T-helper 2 cell treated with Interferon-gamma antibody and Interleukin-4, amounts not matched to agents 100 ng/mL and 5 ng/mL, for 36 hours (primary cell): Measurements from ENCODE around the gene DDX51. TPM values are rescaled to one million over a fixed set of nuclear protein-coding genes. Genes with fewer than 3 reads are reported as not detected.

ENCODE experiments used
- intact Hi-C: fragments of 100-400 bp; cut with micrococcal nuclease; formaldehyde crosslinking; loops from one replicate; pipeline ENCODE4 v1.15.1; 2023
- total RNA-seq: library from RNA; stranded (reverse); gene quantifications from 2 replicates; pipeline ENCODE4 v1.2.3, GENCODE V29; 2022

The DDX51 gene
- total RNA-seq, 1 donor from 2014 or later, result 35.0 TPM

DNA sequence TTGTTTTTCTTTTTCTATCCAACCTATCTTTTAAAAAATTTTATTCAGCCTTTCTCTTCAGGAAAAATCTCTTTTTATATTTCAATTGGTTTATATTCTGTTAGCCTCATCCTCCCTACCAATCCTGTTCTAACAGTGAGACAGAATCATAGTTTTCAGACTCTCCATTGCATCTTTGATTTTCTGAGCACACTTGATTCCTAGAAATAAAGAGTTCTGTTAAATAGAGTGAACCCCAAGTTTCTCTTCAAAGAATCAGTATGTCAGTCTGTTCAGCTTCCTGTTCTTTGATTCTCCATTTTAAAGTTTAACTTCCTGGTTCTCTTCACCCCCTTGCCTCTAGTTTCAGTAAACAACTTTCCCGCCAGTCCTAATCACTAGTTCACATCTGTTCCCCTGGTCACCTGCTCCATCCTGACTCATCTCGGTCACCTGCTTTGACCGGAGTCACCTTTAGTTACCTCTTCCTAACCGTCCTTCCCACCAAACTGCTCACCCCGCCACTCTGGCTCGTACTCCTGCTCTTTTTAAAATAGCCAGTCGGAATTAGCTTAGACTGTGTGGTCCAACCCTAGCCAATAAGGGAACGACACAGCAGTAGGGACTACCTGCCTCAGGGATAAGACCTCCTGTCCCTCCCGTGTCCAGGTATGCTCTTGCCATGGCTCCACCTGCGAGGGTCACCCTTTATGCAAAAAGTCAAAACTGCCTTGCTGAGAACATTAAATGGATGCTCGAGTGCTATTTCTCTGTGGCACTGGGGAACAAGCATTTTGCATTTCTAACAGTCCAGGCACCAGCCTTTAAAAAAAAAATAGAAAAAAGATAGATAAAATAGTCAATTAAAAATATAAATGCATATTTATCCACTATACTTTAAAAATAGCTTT lies 48.4 kb downstream of the DDX51 start:
- intact Hi-C loops, result no loop called here

DNA sequence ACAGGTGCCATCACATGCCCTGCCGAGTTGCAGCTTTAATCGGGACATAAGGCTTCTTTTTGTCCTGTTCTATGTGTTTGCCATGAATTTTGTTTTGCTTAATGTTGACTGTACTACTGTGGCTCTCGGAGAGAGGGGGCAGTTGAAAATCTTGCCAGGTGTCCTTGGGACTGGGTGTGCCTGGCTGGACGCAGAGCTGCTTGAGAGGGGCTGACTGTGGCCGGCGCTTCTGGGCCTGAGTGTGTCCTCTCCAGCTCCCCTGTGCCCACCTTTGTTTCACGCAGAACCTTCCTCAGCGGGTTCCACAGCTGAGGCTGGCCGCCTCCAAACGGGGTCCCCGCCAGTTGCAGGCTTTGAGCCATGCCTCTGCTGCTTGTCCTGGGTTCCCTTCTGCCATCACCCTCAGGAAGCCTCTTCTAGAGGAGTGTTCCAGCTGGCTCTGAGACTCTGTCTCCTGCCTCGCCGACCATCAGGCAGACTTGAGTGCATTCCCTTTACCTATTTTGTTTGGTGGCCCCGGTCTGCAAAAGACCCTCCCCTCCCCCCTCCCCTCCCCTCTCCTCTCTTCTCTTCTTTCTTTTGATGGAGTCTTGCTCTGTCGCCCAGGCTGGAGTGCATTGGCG lies 49.7 kb downstream of the DDX51 start:
- intact Hi-C loops, result no loop called here

DNA sequence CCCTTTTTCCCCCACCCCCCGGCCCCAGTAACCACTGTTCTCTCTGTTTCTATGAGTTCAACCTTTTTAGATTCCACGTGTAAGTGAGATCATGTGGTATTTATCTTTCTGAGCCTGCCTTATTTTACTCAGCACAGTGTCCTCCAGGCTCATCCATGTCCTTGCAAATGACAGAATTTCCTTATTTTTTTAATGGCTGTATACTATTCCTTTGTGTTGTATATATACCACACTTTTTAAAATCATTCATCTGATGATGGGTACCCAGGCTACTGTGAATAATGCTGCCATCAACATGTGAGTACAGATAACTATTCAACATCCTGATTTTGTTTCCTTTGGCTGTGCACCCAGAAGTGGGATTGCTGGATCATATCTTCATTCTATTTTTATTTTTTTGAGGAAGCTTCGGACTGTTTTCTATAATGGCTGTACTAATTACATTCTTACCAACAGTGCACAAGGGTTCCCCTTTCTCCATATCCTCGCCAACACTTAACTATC lies 54.7 kb downstream of the DDX51 start:
- intact Hi-C loops, result no loop called here

Other genes with a start within 250 kb of the DDX51 start
- gene ULK1, start 249.7 kb downstream of the DDX51 start, total RNA-seq, result 21.3 and 24.1 TPM in 2 replicates
- 68.3 and 69.5 TPM in 2 replicates for gene PUS1, start 215.0 kb downstream of the DDX51 start, total RNA-seq
- 56.4 and 58.6 TPM in 2 replicates for gene EP400, start 194.4 kb downstream of the DDX51 start, total RNA-seq
- gene NOC4L, start 138 bp upstream of the DDX51 start, total RNA-seq, result 32.5 and 33.5 TPM in 2 replicates
- not detected in 2 replicates for gene GALNT9, start 185.3 kb upstream of the DDX51 start, total RNA-seq